Activated CD4-positive, CD25-positive, alpha-beta regulatory T cell (primary cell): ENCODE measurements around the gene ATRNL1.

Source experiments
- DNase-seq, 4 experiments: peaks; one replicate each; lab custom pipeline; 2025; lab: John Stamatoyannopoulos, UW

Gene ATRNL1

DNA sequence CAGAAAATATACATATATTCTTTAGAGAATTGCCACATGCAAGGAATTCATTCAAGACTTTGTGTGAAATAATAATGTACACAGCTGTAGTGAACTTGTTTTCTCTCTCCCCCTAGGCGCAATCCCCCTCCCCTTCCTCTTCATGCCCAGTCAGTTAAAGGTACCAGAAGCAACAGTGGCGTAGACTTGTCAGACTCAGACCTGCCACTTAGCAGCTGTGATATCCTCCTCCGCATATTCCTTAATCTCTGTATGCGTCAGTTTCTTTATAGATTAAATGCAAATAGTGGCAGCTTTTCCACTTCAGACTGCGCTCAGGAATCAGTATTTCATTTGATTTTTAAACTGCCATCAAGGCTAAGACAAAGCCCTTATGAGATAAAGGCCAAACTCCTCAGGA, 815.9 kb downstream of the ATRNL1 start:
- DNase-seq, result no peak

DNA sequence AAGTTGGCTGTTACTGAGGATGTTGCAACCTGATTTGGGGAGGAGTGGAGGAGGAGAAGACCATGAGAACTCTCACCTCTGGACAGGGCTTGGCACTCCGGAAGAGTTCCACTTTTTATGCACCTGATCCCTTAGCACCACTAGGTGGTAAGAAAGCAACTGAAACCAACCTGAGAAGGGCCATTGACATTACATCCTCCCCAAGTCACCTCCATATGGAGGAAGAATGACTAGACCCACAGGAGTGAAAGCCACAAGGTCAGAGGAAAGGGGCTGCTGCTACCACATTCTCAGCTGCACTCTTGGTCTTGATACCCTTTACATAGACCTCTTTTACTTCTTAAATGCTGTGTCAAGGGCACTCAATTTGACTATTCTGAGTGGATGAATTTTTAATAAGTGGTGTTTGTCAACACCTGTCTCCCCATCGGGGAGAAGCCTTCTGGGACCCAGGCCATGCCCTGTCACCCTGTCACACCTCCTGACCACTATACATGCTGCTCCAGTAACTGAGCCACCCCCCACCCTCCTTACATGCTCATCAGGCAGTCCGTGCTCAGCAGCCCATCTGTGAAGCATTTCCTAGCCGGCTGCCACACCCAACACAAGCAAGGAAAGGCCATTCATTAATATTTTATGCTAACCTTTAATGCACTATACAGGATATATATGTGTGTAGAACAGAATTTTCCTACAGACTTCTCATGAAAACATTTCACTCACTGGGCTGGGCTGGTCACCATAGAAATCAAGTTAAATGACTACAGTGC, 817.0 kb downstream of the ATRNL1 start:
- no peak for DNase-seq

DNA sequence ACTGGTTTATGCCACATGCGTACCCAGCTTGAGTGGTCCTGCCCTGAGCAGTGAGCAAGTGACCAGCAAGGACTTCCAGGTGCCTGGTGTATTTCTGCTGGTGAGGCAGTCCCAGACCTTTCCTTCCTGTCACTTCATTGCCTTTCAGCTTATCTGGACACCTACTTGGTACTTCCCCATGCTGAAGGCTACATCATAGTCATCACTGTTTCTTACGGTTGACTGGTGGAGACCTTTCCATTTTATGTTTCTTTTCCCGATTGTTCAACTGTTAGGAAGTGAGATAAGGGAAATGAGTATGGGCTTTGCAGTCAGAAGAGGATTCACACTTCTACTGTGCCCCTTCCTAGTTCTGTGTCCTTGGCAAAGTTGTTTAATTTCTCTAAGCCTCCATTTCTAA, 821.3 kb downstream of the ATRNL1 start:
- no peak for DNase-seq

DNA sequence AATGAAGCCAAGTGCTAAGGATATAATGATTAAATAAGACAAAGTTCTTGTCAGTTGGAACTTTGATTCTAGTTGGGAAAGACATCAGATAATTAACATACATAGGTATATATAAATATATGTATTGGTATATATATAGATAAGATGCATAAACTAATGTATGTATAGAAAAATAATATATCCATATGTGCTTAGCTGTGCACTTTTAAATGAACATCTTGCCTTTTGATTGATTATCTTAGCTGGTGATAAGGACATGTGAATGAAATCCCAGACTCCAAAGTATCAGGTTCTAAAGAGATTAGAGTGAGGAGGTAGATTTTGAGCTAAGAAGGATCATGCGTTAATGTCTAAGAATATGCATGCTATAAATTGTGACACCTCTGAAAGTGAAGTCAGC, 822.3 kb downstream of the ATRNL1 start:
- no peak for DNase-seq

DNA sequence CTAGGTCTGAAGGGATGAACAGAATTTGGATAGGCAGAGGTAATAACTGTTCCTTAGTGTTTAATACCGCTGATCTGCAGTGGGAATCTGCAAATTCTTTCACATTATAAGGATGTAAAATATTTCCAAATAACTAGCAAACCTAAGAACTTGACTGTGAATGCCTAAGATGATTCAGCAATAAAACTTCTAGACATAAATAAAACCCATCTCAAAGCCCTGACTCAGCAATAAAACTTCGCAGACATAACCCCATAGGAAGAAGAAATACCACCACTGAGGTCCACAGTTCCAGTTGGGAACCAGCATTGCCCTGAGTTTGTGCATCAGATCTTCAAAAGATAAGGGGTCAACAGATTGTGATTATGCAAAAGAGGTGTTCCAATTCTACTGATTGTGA, 825.6 kb downstream of the ATRNL1 start:
- no peak for DNase-seq

DNA sequence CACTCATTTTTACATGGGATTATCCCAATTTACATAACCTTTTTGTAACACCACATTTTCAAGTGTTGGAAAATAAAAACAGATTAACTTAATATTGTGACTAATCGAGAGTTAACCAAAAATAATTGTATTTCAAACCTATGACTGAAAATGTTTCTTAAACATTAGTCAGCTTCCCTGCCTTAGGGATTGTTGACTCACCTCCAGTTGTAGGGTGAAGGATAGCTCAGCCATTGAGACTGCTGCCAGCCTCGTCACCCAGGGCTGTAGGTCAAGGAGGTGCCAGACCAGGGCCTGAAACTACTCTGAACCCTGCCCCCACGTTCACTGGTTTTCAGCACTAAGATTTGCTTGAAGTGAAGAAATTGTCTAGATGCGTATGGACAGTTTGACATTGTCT, 828.6 kb downstream of the ATRNL1 start:
- no peak for DNase-seq

DNA sequence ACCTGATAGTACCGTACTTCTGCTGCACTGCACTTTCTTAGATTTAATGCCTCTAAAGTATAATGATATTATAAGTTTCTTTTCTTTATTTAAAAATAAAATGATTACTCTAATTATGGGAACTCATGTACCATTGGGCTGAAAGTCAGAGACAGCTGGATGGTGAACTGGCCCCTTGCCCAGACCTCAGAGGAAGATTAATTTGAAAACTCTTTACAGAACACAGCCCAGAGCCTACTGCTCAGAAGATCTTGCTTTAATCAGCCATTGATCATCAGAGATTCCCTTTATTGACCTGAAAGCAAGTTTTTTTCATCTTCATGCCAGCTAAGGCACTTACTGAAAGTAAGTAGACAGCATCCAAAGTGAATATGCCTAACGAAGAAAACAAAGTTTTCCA, 838.1 kb downstream of the ATRNL1 start:
- no peak for DNase-seq

DNA sequence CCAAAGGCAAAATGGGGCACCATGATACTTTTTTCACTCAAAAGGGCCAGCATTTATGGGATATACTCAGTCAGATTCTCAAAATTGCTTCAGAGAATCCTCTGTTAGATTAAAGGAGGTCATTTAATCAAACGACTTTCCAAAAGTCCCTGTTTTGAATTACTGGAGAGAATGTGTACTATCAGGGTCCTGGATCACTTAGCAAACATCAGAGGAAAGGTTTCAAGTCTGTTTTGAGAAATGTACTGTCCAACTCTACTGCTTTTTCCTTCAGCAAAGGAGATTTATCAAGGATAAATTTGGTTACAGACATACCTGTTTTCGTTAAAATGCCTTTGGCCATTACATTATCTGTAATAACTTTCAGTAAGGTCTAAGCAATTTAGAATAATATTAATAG, 838.9 kb downstream of the ATRNL1 start:
- no peak for DNase-seq

DNA sequence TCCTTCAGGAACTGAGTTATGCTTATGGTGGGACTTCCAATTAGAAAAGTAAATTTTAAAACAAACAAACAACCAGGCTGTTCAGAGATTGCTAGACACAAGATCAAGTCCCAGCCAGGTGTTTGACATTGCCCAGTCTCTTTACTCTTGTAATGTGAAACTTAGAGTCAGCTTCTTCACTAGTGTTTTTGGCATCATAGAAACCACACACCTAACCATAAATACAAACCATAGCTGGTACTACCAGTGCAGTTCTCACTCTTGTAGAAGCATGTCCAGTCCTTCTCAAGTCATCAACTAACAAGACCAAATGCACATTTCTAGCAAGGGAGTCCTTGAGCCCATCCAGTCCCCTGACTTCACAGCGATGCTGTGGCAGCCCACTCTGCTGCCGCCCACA, 839.9 kb downstream of the ATRNL1 start:
- DNase-seq, result no peak

DNA sequence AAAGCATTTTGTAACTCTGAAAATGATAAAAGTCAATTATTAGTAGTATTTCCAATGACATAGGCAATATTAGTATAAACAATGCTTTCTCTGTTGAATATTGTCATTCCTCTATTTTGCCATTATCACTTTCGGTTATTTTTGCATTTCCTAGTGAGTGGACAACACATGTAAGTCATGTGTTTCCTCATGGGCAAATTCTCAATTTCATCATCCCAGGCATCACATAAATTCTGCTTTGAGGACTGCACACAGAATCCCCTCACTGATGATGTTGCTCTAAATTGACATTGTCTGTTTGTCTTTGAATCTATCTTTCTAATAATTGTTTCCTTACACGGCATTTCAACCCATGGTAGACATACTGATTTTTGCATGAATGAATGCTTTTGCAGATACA, 842.6 kb downstream of the ATRNL1 start:
- no peak for DNase-seq

DNA sequence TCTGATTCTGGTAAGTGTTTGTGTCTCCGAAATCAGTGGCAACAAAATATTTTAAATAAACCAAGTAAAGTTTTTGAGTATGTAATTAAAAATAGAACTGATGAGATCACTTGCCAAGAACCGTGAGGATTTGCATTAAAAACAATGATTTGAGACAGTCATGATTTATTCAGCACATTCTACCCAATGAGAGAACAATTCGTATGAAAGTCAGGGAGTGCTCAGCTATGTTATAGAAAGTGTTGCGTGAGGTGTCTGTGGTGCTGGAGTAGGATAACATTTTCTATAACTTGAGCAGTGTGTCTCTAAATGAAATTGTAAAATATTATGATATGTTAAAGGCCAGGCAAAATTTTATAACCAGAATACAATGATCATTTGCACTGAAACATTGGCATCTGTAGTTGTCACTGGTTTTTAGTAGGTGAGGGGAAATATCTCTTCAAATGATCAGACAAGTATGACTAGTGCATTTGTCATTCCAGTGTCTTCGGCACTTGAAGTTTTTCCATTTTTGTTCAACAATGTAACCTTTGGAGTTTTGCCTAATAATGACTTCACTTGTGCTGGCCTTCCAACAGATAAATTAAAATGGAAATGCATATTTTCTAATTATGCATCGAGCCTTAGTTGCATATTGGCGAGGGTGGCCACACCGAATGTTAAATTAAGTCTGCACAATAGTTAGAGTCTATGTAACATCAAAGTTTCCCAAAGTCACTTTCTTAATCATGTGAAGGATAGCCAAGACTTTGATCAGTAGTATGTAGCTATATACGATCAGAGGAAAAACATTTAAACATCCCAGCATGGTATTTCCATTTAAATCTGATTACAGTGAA, 844.0 kb downstream of the ATRNL1 start:
- DNase-seq, result no peak

DNA sequence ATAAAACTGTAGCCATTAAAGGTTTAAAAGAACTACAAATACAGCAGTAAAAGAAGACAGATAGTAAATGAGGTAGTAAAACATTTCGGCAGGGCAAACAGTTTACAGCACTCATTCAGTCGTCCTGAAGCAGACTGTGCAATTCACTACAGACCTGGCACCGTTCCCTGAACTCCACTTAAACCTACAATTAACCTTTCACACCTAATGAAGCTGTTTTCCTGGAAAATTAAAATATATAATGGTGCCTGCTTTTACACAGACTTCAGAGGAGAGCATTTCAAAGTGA, 844.5 kb downstream of the ATRNL1 start:
- no peak for DNase-seq

DNA sequence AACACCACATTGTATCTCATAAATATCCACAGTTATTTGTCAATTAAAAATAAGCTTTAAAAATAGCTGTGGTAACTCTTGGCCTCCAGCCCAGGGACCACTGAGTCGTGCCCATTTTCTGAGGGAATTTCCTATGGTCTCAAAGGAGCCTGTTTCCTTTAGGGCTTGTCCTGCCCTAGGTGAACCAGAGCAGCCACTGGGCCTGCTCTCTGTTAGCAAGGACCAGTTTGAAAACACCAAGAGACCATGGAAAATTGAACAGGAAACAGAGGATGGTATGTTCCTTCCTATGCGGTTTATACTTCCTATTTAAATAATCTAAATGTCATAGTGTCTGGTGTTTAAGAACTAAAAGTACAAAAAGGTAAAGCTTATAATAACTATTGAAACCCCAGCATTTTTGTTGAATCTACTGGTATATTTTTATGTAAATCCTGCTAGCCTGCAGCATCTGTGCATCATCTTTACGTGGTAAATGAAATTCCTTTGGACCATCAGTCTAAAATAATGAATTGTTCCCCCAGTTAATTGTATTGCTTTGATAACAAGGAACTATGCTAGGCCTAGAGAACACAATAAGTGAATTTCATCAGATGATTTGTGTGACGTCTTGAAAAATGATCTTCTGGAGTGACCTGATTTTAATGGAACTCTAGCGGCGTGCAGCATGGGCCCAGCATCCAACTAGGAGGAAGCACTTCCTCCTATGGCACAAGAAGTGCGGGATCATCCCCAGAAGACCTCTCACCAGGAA, 846.1 kb downstream of the ATRNL1 start:
- no peak for DNase-seq

DNA sequence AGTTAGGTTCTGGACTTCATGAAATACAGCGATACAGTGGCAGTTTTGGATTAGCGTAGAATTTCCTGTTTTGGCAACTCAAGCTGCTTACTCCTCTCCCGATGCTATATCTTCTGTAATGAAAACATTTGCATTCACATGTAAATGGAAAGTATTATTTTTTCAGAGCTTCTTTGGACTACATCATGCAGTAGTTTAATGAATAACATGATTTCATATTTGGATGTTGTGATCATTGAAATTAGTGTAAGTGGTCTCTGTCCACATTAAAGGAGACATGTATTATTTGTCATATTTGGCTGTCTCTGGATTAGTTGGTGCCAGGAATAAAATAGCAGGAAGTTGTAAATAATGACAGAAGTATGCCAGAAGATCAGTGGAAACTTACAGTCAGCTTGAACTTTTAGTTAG, 848.2 kb downstream of the ATRNL1 start:
- no peak for DNase-seq

DNA sequence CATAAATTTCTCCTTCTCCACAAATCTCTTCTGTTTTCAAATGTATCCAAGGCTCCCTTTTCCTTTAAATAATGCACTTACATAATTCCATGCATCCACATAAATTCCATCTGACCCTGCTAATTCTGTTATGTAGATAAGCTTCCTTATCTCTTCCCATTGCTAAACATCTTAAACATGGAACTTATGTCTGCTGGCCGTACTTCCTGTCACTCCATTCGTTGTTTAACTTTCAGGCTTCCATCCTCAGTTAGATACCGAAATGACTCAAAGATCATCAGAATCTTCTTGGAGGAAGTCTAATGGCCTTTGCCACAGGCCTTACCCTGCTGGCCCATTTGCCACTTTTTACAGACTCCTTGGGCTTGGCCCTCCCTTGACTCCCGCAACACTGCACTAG, 848.9 kb downstream of the ATRNL1 start:
- DNase-seq, result no peak

DNA sequence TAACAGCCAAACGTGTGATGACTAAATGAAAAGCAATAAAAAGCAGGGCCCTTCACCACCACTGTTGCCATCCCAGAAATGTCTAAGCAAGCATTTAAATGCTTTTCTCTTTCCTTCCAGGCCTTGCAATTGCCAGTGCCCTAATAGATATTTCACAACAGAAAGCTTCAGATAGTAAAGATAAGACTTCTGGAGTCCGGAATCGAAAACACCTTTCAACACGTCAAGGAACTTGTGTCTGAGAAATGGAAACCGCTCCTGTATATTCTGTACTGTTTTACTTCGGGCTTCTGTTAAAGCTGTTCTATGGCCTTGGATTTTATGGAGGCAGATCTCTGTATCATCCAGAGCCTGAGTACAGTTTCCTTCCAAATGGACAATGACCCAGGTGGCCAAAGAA, 851.4 kb downstream of the ATRNL1 start:
- no peak for DNase-seq

DNA sequence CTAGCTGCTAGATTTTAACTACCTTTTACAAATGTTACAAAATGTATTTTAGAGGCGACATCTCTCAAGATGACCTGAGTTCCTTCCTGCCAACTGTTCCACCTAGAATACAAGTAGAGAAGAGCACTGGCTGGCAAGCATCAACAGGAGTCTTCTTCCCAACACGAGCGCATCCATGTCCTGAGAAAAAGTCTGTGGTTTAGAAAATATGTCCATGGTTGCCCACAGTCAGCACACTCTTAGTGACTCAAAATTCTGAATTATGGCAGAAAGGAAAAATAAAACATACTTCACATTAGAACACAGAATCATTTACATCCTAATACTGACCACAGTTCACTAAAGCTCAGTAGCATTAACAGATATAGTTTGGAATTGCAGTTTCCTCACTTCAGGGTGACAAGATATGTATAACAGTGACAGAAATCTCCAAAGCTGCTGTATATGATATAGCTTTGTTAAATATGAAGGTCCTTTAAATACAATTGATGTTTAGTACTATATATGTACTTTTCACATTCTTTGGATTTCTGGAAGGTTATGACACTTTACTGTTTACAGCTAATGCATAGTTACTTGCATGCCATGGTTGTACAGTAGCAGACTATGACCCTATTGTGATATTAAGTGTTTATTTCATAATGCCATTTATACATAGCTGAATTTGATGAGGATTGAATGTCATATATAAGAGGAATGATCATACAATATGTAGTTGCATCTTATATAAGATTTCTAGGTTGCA, 852.7 kb downstream of the ATRNL1 start:
- DNase-seq, result no peak

DNA sequence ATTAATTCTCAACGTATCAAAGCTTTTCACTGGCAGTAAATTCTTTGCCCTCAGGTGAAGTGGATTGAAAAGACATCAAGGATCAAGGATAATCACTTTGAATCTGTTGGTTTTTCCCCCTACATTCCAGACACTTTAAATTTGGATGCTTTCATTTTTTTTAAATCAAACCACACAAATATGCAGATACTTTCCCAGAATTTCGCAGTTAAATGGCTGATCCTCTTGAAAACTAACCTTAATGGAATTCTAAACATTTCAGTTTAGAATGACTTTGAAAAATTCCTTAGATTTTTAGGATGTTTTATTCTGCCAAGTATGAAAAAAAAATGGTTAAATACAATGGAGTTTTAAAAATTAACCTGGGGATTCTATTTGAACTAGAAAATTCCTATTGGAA, 853.9 kb downstream of the ATRNL1 start:
- no peak for DNase-seq

DNA sequence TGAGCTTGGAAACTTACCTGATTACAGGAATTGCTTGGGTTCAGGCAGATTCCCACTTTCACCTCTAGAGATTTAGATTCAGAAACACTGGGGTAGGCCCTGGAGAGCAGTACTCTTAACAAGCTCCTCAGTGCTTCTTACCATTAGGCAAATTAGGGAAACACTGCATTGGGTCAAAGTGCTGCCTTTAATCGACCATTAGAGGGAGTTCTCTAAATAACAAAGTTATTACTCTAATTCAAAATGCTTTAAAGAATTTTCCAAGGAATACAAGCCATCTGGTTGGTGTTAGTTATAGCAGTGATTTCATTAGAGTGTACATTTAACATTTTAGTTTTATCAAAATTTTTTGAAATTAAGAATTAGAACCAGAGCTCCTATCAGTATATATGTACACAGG, 855.3 kb downstream of the ATRNL1 start:
- no peak for DNase-seq

DNA sequence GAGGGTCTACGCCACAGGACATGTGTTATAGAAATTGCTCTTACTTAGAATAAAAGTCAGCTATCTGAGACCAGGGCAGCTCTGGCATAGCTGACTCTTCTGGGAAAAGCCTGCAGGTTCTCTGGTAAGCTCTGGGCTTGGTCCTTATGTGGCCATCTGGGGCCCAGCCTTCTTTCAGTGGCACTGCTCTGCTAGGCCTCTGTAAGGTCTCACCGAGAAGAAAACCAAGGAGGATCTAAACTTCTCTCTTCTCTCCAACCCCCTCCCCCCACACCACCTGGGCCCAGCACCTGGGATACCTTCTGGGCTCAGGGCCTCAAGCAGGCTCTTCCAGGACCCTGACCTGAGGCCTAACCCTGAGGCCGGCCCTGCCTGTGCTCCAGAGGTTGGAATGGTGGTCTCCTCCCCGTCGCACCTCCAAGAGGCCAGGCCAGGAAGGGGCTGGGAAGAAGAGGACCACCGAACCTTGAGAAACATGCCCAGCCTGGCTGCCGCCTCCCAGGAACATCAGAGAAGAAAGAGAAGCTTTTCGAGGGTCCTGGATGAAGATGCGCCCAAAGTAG, 856.2 kb downstream of the ATRNL1 start:
- DNase-seq, result no peak

DNA sequence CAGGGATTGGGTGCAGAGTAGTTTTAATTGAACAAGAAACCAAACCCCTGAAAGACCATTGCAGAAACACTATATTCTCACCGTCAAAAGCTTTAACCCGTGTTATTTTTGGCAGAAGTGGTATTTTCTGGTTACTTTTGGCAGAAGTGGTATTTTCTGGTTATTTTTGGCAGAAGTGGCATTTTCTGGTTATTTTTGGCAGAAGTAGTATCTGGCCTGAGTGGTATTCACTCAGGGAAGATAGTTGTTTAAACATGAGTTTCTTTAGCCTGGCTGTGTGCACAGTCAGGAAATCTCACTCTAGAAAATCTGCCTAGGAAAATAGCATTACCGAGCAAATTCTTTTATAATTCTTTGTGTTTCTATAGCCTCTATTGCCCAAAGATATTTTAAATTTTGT, 857.2 kb downstream of the ATRNL1 start:
- no peak for DNase-seq

DNA sequence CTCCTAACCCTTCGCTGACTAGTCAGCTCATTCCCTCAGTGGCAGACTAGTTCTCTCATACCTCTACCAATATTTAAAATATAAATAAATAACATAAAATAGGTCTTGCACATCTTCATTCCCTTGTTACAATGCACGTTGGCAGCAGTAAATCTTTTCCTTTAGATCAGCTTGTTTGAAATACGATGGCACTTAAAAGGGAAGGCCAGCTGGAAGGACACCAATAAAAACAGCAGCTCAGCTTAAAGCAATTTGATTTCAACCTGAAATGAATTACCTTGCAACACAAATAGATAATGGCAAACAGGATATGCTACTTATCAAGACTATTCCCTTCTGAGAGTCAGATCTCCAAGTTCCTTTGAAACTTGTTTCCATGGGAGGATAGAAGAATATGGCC, 858.1 kb downstream of the ATRNL1 start:
- no peak for DNase-seq
